ENCODE data around the gene TSHZ1. TPM values are rescaled to one million over a fixed set of nuclear protein-coding genes. Genes with fewer than 3 reads are reported as not detected.

The TSHZ1 gene
- total and polyA plus RNA-seq, 9 donors, result 16.0 to 31.8 (median 26.2) TPM

DNA sequence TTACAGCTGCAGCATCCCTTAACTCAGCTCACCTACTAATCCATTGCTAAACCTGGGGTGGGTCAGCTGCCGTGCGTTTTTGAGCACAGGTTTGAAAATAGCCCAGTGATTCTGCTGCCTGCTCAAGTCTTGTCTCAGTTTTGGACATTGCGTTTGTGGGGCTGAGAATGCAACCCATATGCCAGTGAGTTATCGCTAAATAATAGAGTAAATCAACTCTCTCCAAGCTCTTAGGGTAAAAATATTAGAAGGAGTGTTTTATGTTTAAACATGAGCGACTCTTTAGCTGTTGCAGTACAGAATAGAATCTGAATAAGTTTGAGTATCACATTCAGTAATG, 2.1 kb downstream of the TSHZ1 start:
- H3K9me3 ChIP-seq (replicated peaks; ENCODE audit: control insufficient read depth, low read depth, low read length), result no peaks in the 10 kb centered on the region
- H3K27me3 ChIP-seq (ENCODE audit: control insufficient read depth, insufficient read depth, low read length), result no peaks in the 10 kb centered on the region
- H3K36me3 ChIP-seq (ENCODE audit: control insufficient read depth, insufficient read depth, low read length), result peaks cover 2% of the 10 kb centered on the region
- DNase-seq, result peak; percentile 34
- H3K27ac ChIP-seq (ENCODE audit: low read length), result peak overlapping the region; percentile 81
- peak overlapping the region; percentile 75 for H3K4me3 ChIP-seq (ENCODE audit: low read length)
- H3K4me1 ChIP-seq (ENCODE audit: control insufficient read depth, insufficient read depth, low read length), result peaks cover 32% of the 10 kb centered on the region
- WGBS (ENCODE audit: insufficient coverage), result no CpG with 5 or more reads among the region's 5 CpGs

DNA sequence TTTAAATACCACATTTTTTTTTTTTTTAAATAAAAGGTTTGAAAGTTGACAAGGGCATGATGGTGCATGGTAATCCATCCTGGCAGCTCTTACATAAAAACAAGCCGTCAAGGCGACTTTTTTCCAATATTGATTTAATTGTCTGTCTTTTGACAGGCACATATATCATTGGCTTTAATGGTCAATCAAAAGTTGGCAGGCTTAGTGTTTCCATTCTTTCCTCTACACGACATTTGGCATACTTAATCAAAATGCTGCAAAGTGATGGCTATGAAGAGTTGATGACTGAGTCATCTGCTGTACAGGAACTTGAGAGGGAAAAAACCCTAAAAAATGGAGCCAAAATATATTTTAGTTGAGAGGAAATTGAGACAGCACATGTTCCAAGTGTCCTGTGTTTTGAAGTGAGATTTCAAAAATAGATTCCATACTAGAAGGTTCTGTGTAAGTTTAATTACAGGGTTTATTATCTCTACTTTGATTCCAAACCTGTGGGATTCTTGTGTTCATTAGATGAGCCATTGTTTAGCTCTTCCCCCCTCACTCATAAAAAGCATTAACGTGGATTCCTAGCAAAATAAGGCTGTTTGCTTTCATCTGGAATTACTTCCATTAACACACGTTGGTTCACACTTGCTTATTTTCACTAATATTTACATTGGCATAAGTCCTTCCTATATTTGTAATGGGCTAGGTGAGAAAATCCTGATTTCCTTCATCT, 3.2 kb downstream of the TSHZ1 start:
- no peaks in the 10 kb centered on the region for H3K9me3 ChIP-seq (replicated peaks; ENCODE audit: control insufficient read depth, low read depth, low read length)
- H3K4me1 ChIP-seq (ENCODE audit: control insufficient read depth, insufficient read depth, low read length), result peaks cover 34% of the 10 kb centered on the region
- DNase-seq, result peak; percentile 85
- WGBS (ENCODE audit: insufficient coverage), result no CpG with 5 or more reads among the region's 5 CpGs
- H3K27me3 ChIP-seq (ENCODE audit: control insufficient read depth, insufficient read depth, low read length), result no peaks in the 10 kb centered on the region
- no peak overlapping the region for H3K4me3 ChIP-seq (ENCODE audit: low read length)
- H3K36me3 ChIP-seq (ENCODE audit: control insufficient read depth, insufficient read depth, low read length), result peaks cover 2% of the 10 kb centered on the region
- peak overlapping the region; percentile 70 for H3K27ac ChIP-seq (ENCODE audit: low read length)

DNA sequence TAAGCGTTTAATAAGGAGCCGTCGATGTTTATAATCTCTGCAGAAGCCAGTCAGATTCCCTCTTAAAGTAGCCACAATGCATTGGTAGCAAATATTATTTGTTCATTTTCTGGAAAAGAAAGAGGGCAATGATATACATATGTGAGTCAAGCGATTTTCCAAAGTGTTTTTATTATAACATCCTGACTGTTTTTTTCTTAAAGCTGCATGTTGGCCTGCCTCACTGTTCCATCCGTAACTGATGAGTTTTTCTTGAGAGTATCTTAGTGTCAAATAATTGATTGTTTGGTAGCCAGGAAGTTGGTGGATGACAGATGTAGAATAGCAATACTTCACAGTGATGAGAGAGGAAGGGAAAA, 3.7 kb downstream of the TSHZ1 start:
- H3K27ac ChIP-seq (ENCODE audit: low read length), result peak overlapping the region; percentile 70
- H3K4me1 ChIP-seq (ENCODE audit: control insufficient read depth, insufficient read depth, low read length), result peaks cover 34% of the 10 kb centered on the region
- peaks cover 2% of the 10 kb centered on the region for H3K36me3 ChIP-seq (ENCODE audit: control insufficient read depth, insufficient read depth, low read length)
- H3K4me3 ChIP-seq (ENCODE audit: low read length), result no peak overlapping the region
- no CpG with 5 or more reads among the region's 5 CpGs for WGBS (ENCODE audit: insufficient coverage)
- peak; percentile 82 for DNase-seq
- no peaks in the 10 kb centered on the region for H3K27me3 ChIP-seq (ENCODE audit: control insufficient read depth, insufficient read depth, low read length)
- no peaks in the 10 kb centered on the region for H3K9me3 ChIP-seq (replicated peaks; ENCODE audit: control insufficient read depth, low read depth, low read length)

DNA sequence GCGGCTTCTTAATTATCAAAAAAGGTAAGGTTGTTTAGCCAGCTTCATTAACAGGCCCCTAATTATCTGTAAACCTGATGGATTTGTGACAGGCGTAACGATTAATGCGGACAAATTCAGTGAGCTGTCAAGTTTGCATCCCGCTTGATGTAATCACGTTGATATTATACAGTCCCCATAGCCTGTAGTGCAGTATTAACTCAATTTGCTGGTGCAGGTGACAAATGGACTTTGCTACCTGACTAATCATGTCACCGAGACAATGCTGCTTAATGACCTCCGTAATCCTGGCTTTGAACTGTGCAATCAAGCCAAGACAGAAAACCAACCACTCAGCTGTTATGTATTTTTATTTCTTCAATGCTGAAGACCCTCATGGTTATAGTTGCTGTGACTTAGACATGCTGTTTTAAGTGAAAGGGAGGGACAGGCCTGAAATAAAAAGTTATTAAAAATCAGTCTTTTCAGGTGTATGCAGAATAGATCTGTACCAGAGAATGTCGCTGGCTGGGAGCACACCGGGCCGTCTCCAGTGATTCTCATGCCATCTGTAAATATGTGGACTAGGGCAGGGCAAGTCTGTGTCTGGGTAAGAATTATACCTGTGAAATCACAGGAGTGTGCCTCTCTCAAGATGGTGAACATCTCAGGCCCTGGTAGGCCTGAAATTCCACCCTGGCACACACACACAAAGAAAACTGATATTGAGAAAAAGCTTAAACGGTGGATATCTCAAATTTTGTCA, 4.3 kb downstream of the TSHZ1 start:
- Histone ChIP-seq H3K27ac (ENCODE audit: low read length) (peak overlapping the region; percentile 14), H3K36me3 (ENCODE audit: control insufficient read depth, insufficient read depth, low read length) (peaks cover 2% of the 10 kb centered on the region), H3K4me3 (ENCODE audit: low read length) (no peak overlapping the region), H3K9me3 (replicated peaks; ENCODE audit: control insufficient read depth, low read depth, low read length) (no peaks in the 10 kb centered on the region), H3K27me3 (ENCODE audit: control insufficient read depth, insufficient read depth, low read length) (no peaks in the 10 kb centered on the region), H3K4me1 (ENCODE audit: control insufficient read depth, insufficient read depth, low read length) (peaks cover 32% of the 10 kb centered on the region)
- DNase-seq, result no peak
- WGBS (ENCODE audit: insufficient coverage), result 73% methylated on average over 8 of the region's 12 CpGs

DNA sequence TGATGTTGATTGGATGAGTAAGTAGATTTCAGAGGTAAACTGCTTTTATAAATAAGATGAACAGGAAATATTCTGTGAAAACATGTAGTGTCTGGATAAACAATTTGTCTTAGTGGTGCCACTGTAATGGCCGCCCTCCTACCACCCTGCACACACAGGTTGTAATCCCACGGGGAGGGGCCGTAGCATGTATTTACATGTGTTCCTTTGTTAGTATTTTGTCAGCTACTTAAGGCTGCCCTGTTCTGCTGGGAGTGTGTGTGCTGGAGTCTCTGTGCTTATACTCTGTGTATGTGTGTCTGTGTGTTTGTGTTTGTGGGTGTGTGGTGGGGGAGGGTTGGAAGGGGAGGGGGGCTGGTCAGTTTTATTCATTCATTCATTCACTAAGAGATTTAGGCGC, 5.1 kb downstream of the TSHZ1 start:
- no peak for DNase-seq

DNA sequence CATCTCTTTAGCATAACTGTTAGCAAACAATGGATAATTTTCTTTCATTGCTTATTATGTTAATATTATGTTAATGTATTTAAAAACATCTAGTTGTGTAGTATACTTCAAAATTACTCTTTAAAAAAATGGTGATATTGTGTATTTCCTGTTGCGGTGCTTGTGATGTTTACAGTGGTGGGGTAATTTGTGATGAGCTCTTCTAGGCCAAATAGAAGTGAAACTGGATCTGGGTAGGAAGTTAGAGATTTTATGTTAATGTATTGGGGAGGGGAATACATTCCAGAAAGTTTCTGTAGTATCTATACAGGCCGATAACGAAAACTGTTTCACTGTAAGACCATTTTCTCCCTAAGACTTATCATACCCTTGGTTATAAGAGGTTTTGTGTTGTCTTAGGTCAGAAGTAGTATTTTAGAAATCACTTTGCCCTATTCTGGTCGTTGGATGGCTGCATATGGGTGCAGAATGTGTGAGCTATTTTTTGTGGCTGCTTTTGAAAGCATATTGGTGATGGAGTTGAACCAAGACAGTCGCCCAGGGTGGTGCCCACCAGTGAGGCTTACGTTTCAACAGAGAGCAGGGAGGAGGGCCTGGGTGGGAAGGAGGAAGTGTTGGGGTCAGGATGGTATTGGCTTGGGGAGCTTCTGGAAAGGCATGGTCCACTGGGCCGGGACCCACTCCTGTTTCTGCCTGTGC, 5.8 kb downstream of the TSHZ1 start:
- no peaks in the 10 kb centered on the region for H3K27me3 ChIP-seq (ENCODE audit: control insufficient read depth, insufficient read depth, low read length)
- H3K27ac ChIP-seq (ENCODE audit: low read length), result peak overlapping the region; percentile 21
- no peaks in the 10 kb centered on the region for H3K9me3 ChIP-seq (replicated peaks; ENCODE audit: control insufficient read depth, low read depth, low read length)
- no peak for DNase-seq
- peaks cover 32% of the 10 kb centered on the region for H3K4me1 ChIP-seq (ENCODE audit: control insufficient read depth, insufficient read depth, low read length)
- no peak overlapping the region for H3K4me3 ChIP-seq (ENCODE audit: low read length)
- H3K36me3 ChIP-seq (ENCODE audit: control insufficient read depth, insufficient read depth, low read length), result peaks cover 2% of the 10 kb centered on the region
- 64% methylated on average over 5 of the region's 7 CpGs for WGBS (ENCODE audit: insufficient coverage)

More for the DNA sequence above, 5.1 kb downstream of the TSHZ1 start:
- Histone ChIP-seq H3K4me3 (ENCODE audit: low read length) (no peak overlapping the region), H3K27me3 (ENCODE audit: control insufficient read depth, insufficient read depth, low read length) (no peaks in the 10 kb centered on the region), H3K27ac (ENCODE audit: low read length) (peak overlapping the region; percentile 14), H3K4me1 (ENCODE audit: control insufficient read depth, insufficient read depth, low read length) (peaks cover 29% of the 10 kb centered on the region), H3K36me3 (ENCODE audit: control insufficient read depth, insufficient read depth, low read length) (peaks cover 2% of the 10 kb centered on the region), H3K9me3 (replicated peaks; ENCODE audit: control insufficient read depth, low read depth, low read length) (no peaks in the 10 kb centered on the region)
- no CpG with 5 or more reads among the region's 4 CpGs for WGBS (ENCODE audit: insufficient coverage)

DNA sequence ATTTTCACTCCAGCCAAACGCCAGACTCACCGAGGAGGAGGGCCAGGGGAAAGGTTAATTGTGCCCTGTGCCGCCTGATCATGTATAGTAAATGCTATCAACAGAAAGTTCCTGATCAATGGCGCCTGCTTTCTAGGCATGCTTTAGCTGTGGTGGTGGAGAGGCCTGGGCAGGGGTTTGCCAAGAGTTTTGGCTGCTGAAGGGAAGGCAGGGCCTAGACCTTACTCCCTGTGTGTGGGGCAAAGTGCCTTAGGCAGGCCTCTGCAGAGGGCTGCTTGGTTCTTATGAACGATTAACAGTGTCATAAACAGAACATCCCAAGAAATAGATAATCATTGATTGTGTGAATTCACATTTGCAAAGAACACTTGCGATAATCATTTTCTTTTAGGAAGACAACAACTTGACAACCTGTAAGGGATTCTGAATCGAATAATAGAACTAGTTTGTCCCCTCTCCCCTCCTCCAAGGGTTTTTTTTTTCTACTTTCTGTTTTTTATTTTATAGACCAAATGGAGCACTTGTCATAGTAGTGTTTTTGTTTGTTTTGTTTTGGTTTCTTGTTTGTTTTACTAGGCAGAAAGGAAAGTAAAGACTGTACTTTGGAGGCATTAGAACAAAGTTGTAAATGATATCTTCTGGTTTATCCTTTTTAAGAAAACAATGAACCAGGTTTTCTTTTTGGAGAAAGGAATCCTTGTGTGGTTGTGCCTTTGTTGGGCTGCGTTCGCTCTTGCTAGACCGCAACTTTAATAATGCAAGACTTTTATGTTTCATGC, 6.5 kb downstream of the TSHZ1 start:
- Histone ChIP-seq H3K4me1 (ENCODE audit: control insufficient read depth, insufficient read depth, low read length) (peaks cover 32% of the 10 kb centered on the region), H3K4me3 (ENCODE audit: low read length) (no peak overlapping the region), H3K9me3 (replicated peaks; ENCODE audit: control insufficient read depth, low read depth, low read length) (no peaks in the 10 kb centered on the region), H3K27me3 (ENCODE audit: control insufficient read depth, insufficient read depth, low read length) (no peaks in the 10 kb centered on the region), H3K27ac (ENCODE audit: low read length) (no peak overlapping the region), H3K36me3 (ENCODE audit: control insufficient read depth, insufficient read depth, low read length) (peaks cover 2% of the 10 kb centered on the region)
- no peak for DNase-seq
- WGBS (ENCODE audit: insufficient coverage), result 92% methylated on average over 3 of the region's 10 CpGs

DNA sequence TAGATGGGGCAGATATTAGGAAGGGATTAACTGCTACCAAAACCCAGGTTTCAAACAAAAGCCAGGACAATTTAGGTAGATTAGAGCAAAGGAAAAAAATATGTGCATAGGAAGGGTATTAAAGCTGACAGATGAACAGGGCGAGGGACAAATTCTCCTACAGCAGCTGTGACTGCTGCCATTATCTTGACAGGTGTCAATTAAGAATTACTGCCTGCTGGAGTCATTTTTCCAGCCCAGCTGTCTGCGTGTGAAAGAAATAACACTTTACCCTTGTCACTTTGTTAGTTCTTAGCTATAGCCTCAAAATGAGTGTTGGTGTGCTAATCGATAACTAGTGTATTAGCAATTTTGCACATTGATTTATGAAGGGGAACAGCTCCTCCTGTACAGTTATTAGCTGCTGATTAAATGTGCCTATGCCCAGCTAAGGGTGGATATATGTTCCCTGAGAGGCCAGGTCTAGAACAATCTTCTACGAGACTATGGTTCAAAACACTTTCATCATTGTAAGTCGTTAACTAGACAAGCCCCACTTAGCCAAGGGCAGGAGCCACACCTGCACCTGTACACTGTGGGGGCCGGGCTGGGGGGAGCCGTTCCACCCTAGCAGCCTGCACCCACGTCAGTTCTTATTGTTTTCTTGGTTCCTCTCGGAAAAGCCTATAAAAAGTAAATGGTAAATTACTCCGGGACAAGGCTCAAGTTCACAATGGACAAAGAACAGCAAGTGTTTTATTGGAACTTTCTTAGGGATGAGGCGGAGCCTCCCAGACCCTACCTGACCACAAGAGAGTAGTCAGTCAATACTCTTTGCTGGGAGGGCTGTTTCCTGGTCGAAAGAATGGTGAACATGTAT, 7.7 kb downstream of the TSHZ1 start:
- H3K27me3 ChIP-seq (ENCODE audit: control insufficient read depth, insufficient read depth, low read length), result no peaks in the 10 kb centered on the region
- WGBS (ENCODE audit: insufficient coverage), result 62% methylated on average over 7 of the region's 12 CpGs
- H3K4me1 ChIP-seq (ENCODE audit: control insufficient read depth, insufficient read depth, low read length), result peaks cover 33% of the 10 kb centered on the region
- H3K27ac ChIP-seq (ENCODE audit: low read length), result peak overlapping the region; percentile 59
- no peak for DNase-seq
- no peak overlapping the region for H3K4me3 ChIP-seq (ENCODE audit: low read length)
- H3K36me3 ChIP-seq (ENCODE audit: control insufficient read depth, insufficient read depth, low read length), result peaks cover 2% of the 10 kb centered on the region
- H3K9me3 ChIP-seq (replicated peaks; ENCODE audit: control insufficient read depth, low read depth, low read length), result no peaks in the 10 kb centered on the region

DNA sequence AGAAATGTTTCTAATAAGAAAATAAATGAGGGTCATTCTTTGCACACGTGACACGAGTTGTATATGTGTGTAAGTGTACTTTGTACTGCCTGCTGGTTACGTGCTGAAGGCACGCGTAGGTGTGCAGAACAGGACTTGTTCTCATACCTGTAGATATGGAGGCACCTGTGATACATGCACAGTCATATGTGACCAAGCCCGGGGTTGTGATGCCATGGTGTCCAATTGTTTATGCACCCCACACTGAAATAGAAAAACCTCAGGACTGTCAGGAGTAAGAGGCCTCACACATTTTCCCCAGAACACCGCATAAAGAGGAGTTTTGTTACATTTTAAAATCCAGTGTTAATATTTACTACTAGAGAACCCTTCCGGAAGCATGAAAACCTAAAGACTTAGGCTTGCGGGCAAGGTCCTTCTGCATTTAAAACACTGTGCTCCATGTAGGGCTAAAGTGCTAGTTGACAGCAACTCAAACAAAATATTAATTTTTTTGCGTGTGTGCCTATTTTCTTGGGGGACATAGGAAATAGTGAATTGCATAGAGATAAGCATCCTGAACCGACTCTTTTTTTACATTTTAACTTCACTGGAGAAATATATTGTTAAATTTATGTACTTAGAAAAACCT, 9.3 kb downstream of the TSHZ1 start:
- Histone ChIP-seq H3K27ac (ENCODE audit: low read length) (no peak overlapping the region), H3K9me3 (replicated peaks; ENCODE audit: control insufficient read depth, low read depth, low read length) (no peaks in the 10 kb centered on the region), H3K27me3 (ENCODE audit: control insufficient read depth, insufficient read depth, low read length) (no peaks in the 10 kb centered on the region), H3K36me3 (ENCODE audit: control insufficient read depth, insufficient read depth, low read length) (peaks cover 2% of the 10 kb centered on the region), H3K4me3 (ENCODE audit: low read length) (no peak overlapping the region), H3K4me1 (ENCODE audit: control insufficient read depth, insufficient read depth, low read length) (peaks cover 39% of the 10 kb centered on the region)
- DNase-seq, result no peak
- WGBS (ENCODE audit: insufficient coverage), result 93% methylated on average over 6 of the region's 11 CpGs

Measured in muscle of leg (tissue), 11 donors.